ENCODE results near the gene FRAS1. TPM values are rescaled to one million over a fixed set of nuclear protein-coding genes. Genes with fewer than 3 reads are reported as not detected.

Gene FRAS1
- total RNA-seq, 1 experiment from 2014 or later, result 3.4 TPM

GRCh38 chr4:78162821-78163220, 105.7 kb downstream of the FRAS1 start:
- no peaks in the 10 kb centered on the region for H4K20me1 ChIP-seq (ENCODE audit: low read length)
- TF ChIP-seq EZH2phosphoT487 (IDR thresholded peaks at IDR 0.05; ENCODE audit: borderline replicate concordance, low read length) (no peak), EZH2 (IDR thresholded peaks at IDR 0.05; ENCODE audit: low read length, unreplicated experiment) (no peak)
- TF ChIP-seq, protein P1, sequence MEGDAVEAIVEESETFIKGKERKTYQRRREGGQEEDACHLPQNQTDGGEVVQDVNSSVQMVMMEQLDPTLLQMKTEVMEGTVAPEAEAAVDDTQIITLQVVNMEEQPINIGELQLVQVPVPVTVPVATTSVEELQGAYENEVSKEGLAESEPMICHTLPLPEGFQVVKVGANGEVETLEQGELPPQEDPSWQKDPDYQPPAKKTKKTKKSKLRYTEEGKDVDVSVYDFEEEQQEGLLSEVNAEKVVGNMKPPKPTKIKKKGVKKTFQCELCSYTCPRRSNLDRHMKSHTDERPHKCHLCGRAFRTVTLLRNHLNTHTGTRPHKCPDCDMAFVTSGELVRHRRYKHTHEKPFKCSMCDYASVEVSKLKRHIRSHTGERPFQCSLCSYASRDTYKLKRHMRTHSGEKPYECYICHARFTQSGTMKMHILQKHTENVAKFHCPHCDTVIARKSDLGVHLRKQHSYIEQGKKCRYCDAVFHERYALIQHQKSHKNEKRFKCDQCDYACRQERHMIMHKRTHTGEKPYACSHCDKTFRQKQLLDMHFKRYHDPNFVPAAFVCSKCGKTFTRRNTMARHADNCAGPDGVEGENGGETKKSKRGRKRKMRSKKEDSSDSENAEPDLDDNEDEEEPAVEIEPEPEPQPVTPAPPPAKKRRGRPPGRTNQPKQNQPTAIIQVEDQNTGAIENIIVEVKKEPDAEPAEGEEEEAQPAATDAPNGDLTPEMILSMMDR (conservative IDR thresholded peaks at IDR 0.05; ENCODE audit: low read depth, low read length), result no peak
- no peaks in the 10 kb centered on the region for H3F3A ChIP-seq (ENCODE audit: low read length, unreplicated experiment)
- ATAC-seq, result no peak
- H3K4me1 ChIP-seq (ENCODE audit: insufficient read depth, low read length), result no peaks in the 10 kb centered on the region
- H3K9me3 ChIP-seq (ENCODE audit: low read length), result no peaks in the 10 kb centered on the region
- H3K27me3 ChIP-seq (ENCODE audit: low read length), result no peaks in the 10 kb centered on the region
- no peak overlapping the region for H3K4me3 ChIP-seq (ENCODE audit: low read length)
- no peak overlapping the region for H3K4me2 ChIP-seq (ENCODE audit: low read length)
- no peak overlapping the region for H2AFZ ChIP-seq (ENCODE audit: low read length)
- no peak for DNase-seq
- no peak overlapping the region for H3K27ac ChIP-seq (ENCODE audit: low read length)
- POLR2A ChIA-PET (ENCODE audit: unreplicated experiment), result no interaction called here
- intact Hi-C loops (cut with micrococcal nuclease), result no loop called here
- no peaks in the 10 kb centered on the region for H3K9me2 ChIP-seq (replicated peaks; ENCODE audit: low read length)
- no peaks in the 10 kb centered on the region for H3K79me2 ChIP-seq (ENCODE audit: low read length)
- CTCF ChIA-PET, result no interaction called here
- H3K9ac ChIP-seq (ENCODE audit: low read length), result no peak overlapping the region
- no peaks in the 10 kb centered on the region for H3K36me3 ChIP-seq (ENCODE audit: low read depth, low read length)
- BruUV-seq (replicated peaks), result no TSS peak

DNA sequence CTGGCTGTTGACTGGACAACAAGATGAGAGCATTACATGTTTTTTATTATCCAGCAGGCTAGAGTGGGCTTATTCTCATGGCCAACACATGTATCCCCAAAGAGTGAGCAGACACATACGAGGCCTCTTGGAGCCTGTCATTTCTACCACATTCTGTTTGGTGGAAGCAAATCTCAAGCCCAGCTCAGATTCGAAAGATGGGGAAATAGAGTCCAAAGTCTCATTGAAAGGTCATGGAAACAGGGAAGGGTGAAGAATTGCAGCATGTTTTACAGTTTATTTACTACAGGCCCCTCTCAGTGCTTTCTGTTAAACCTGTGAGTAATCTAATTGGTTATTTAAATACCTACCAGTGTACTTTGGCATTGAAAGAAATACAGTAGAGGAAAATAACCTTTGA, 108.6 kb downstream of the FRAS1 start:
- Histone ChIP-seq H3K9ac (ENCODE audit: low read length) (no peak overlapping the region), H2AFZ (ENCODE audit: low read length) (no peak overlapping the region), H3K36me3 (ENCODE audit: low read depth, low read length) (no peaks in the 10 kb centered on the region), H3K79me2 (ENCODE audit: low read length) (no peaks in the 10 kb centered on the region), H3K27ac (ENCODE audit: low read length) (no peak overlapping the region), H3K4me3 (ENCODE audit: low read length) (no peak overlapping the region), H3K9me2 (replicated peaks; ENCODE audit: low read length) (no peaks in the 10 kb centered on the region), H3F3A (ENCODE audit: low read length, unreplicated experiment) (no peaks in the 10 kb centered on the region), H3K4me1 (ENCODE audit: insufficient read depth, low read length) (no peaks in the 10 kb centered on the region), H3K27me3 (ENCODE audit: low read length) (no peaks in the 10 kb centered on the region), H3K9me3 (ENCODE audit: low read length) (no peaks in the 10 kb centered on the region), H3K4me2 (ENCODE audit: low read length) (no peak overlapping the region), H4K20me1 (ENCODE audit: low read length) (no peaks in the 10 kb centered on the region)
- no peak for DNase-seq
- no TSS peak for BruUV-seq (replicated peaks)
- ATAC-seq, result no peak
- ChIA-PET POLR2A (ENCODE audit: unreplicated experiment) (no interaction called here), CTCF (no interaction called here)
- intact Hi-C loops (cut with micrococcal nuclease), result no loop called here
- TF ChIP-seq EZH2 (IDR thresholded peaks at IDR 0.05; ENCODE audit: low read length, unreplicated experiment) (no peak), EZH2phosphoT487 (IDR thresholded peaks at IDR 0.05; ENCODE audit: borderline replicate concordance, low read length) (no peak)
- TF ChIP-seq, protein P1 (conservative IDR thresholded peaks at IDR 0.05; ENCODE audit: low read depth, low read length), result no peak

DNA sequence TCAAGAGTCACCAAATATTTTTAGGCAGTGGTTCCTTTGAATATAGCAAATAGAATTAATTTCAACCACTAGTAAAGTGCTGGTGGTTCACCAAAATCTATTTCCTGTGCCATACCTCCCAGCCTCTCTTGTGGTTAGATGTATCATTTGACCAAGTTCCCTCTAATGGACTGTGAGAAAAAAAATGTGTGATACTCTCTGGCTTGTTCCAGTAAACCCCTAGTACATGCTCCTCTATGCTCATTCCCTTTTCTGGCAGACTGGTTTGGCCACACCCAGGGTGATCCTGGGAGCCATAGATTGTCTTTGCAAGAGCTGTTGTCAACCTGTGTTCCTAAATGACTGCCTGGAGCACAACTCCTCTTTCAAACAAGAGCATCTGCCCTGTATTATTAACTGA, 109.5 kb downstream of the FRAS1 start:
- H4K20me1 ChIP-seq (ENCODE audit: low read length), result no peaks in the 10 kb centered on the region
- intact Hi-C loops (cut with micrococcal nuclease), result no loop called here
- no peaks in the 10 kb centered on the region for H3K4me1 ChIP-seq (ENCODE audit: insufficient read depth, low read length)
- DNase-seq (peak; percentile 6), ATAC-seq (no peak; the same call in 1 of the 2 replicates)
- no peaks in the 10 kb centered on the region for H3K36me3 ChIP-seq (ENCODE audit: low read depth, low read length)
- H3F3A ChIP-seq (ENCODE audit: low read length, unreplicated experiment), result no peaks in the 10 kb centered on the region
- POLR2A ChIA-PET (ENCODE audit: unreplicated experiment), result no interaction called here
- CTCF ChIA-PET, result no interaction called here
- no peak overlapping the region for H3K4me3 ChIP-seq (ENCODE audit: low read length)
- no peak overlapping the region for H3K9ac ChIP-seq (ENCODE audit: low read length)
- H3K27me3 ChIP-seq (ENCODE audit: low read length), result no peaks in the 10 kb centered on the region
- no peaks in the 10 kb centered on the region for H3K79me2 ChIP-seq (ENCODE audit: low read length)
- no peak overlapping the region for H3K27ac ChIP-seq (ENCODE audit: low read length)
- H3K9me3 ChIP-seq (ENCODE audit: low read length), result no peaks in the 10 kb centered on the region
- TF ChIP-seq, protein P1 (conservative IDR thresholded peaks at IDR 0.05; ENCODE audit: low read depth, low read length), result no peak
- TF ChIP-seq EZH2phosphoT487 (IDR thresholded peaks at IDR 0.05; ENCODE audit: borderline replicate concordance, low read length), result no peak
- no peak for TF ChIP-seq EZH2 (IDR thresholded peaks at IDR 0.05; ENCODE audit: low read length, unreplicated experiment)
- no peaks in the 10 kb centered on the region for H3K9me2 ChIP-seq (replicated peaks; ENCODE audit: low read length)
- no TSS peak for BruUV-seq (replicated peaks)
- H3K4me2 ChIP-seq (ENCODE audit: low read length), result no peak overlapping the region
- H2AFZ ChIP-seq (ENCODE audit: low read length), result no peak overlapping the region

Data from PC-3 (cell line).